ENCODE results near the gene ZNF641. TPM values are rescaled to one million over a fixed set of nuclear protein-coding genes. Genes with fewer than 3 reads are reported as not detected.
A peak's percentile ranks its signal among the peaks of the same experiment; 100 is the strongest.
"Not testable (repeated sequence)": the region's sequence is repeated elsewhere in the genome, so short reads cannot be mapped to it uniquely, and the experiment has no call there.

Gene ZNF641
- total RNA-seq, 2 experiments from 2014 or later = 6.8 to 9.3 TPM

GRCh38 chr12:48356041-48356768 is 5.5 kb upstream of the ZNF641 start:
- DNase-seq = no peak
- no peak overlapping the region for H3K27ac Mint-ChIP-seq
- H3K36me3 Mint-ChIP-seq = no peaks in the 10 kb centered on the region
- no peaks in the 10 kb centered on the region for H3K27me3 Mint-ChIP-seq
- peaks cover 4% of the 10 kb centered on the region for H3K4me1 Mint-ChIP-seq (ENCODE audit: low read depth)
- ChIA-PET POLR2A (no interaction called here), CTCF (no interaction called here)
- no peaks in the 10 kb centered on the region for H3K9me3 Mint-ChIP-seq
- intact Hi-C loops (cut with micrococcal nuclease) = no loop called here
- no peak overlapping the region for H3K4me3 Mint-ChIP-seq

GRCh38 chr12:48352157-48352760 is 1.5 kb upstream of the ZNF641 start:
- Mint-ChIP-seq H3K4me1 (ENCODE audit: low read depth) (peaks cover 19% of the 10 kb centered on the region), H3K9me3 (no peaks in the 10 kb centered on the region), H3K36me3 (peaks cover 4% of the 10 kb centered on the region), H3K27me3 (no peaks in the 10 kb centered on the region), H3K27ac (no peak overlapping the region), H3K4me3 (no peak overlapping the region)
- ChIA-PET POLR2A (no interaction called here), CTCF (no interaction called here)
- DNase-seq = no peak
- intact Hi-C loops (cut with micrococcal nuclease) = no loop called here

GRCh38 chr12:48351022-48351708 is 446 bp upstream of the ZNF641 start:
- intact Hi-C loops (cut with micrococcal nuclease) = loop anchor here (2.0 kb wide), 1 partner anchor 152 kb away; no protein-coding TSS in a partner anchor
- H3K27me3 Mint-ChIP-seq = no peaks in the 10 kb centered on the region
- H3K27ac Mint-ChIP-seq = peak overlapping the region; percentile 52
- DNase-seq = no peak
- ChIA-PET POLR2A (no interaction called here), CTCF (no interaction called here)
- H3K4me3 Mint-ChIP-seq = peak overlapping the region; percentile 75
- H3K36me3 Mint-ChIP-seq = peaks cover 8% of the 10 kb centered on the region
- H3K9me3 Mint-ChIP-seq = no peaks in the 10 kb centered on the region
- peaks cover 23% of the 10 kb centered on the region for H3K4me1 Mint-ChIP-seq (ENCODE audit: low read depth)

GRCh38 chr12:48349471-48349870 is 1.2 kb downstream of the ZNF641 start:
- intact Hi-C loops (cut with micrococcal nuclease) = no loop called here
- POLR2A ChIA-PET = interaction anchor here (0.8 kb wide), 1 partner anchor 151 kb away, joined by 3 read pairs; no protein-coding TSS in a partner anchor
- Mint-ChIP-seq H3K9me3 (no peaks in the 10 kb centered on the region), H3K4me3 (peak overlapping the region; percentile 93), H3K36me3 (peaks cover 17% of the 10 kb centered on the region), H3K27me3 (no peaks in the 10 kb centered on the region), H3K27ac (no peak overlapping the region), H3K4me1 (ENCODE audit: low read depth) (peaks cover 29% of the 10 kb centered on the region)
- CTCF ChIA-PET = no interaction called here
- no peak for DNase-seq

GRCh38 chr12:48342980-48343379 is 7.7 kb downstream of the ZNF641 start:
- no peak for DNase-seq
- H3K27ac Mint-ChIP-seq = no peak overlapping the region
- intact Hi-C loops (cut with micrococcal nuclease) = no loop called here
- CTCF ChIA-PET = interaction anchor here (1.5 kb wide), 1 partner anchor 146 kb away, joined by 4 read pairs; no protein-coding TSS in a partner anchor
- H3K9me3 Mint-ChIP-seq = no peaks in the 10 kb centered on the region
- peaks cover 41% of the 10 kb centered on the region for H3K36me3 Mint-ChIP-seq
- H3K4me1 Mint-ChIP-seq (ENCODE audit: low read depth) = peaks cover 18% of the 10 kb centered on the region
- no peaks in the 10 kb centered on the region for H3K27me3 Mint-ChIP-seq
- POLR2A ChIA-PET = no interaction called here
- no peak overlapping the region for H3K4me3 Mint-ChIP-seq

- Mint-ChIP-seq H3K27ac (no peak overlapping the region), H3K4me1 (ENCODE audit: low read depth) (peaks cover 13% of the 10 kb centered on the region), H3K4me3 (no peak overlapping the region), H3K36me3 (peaks cover 37% of the 10 kb centered on the region), H3K9me3 (no peaks in the 10 kb centered on the region), H3K27me3 (no peaks in the 10 kb centered on the region)
- CTCF ChIA-PET = interaction anchor here (1.2 kb wide), 1 partner anchor 13 kb away, joined by 3 read pairs; no protein-coding TSS in a partner anchor
- intact Hi-C loops (cut with micrococcal nuclease) = no loop called here
- no peak for DNase-seq
- POLR2A ChIA-PET = no interaction called here
These were observed 9.8 kb downstream of the ZNF641 start for GRCh38 chr12:48340943-48341342.

GRCh38 chr12:48339442-48340117 is 11.1 kb downstream of the ZNF641 start:
- Mint-ChIP-seq H3K4me3 (no peak overlapping the region), H3K27ac (no peak overlapping the region), H3K36me3 (peaks cover 29% of the 10 kb centered on the region), H3K27me3 (no peaks in the 10 kb centered on the region), H3K4me1 (ENCODE audit: low read depth) (peaks cover 14% of the 10 kb centered on the region), H3K9me3 (no peaks in the 10 kb centered on the region)
- POLR2A ChIA-PET = no interaction called here
- no peak for DNase-seq
- intact Hi-C loops (cut with micrococcal nuclease) = no loop called here
- CTCF ChIA-PET = no interaction called here

GRCh38 chr12:48336564-48336963 is 14.2 kb downstream of the ZNF641 start:
- POLR2A ChIA-PET = no interaction called here
- DNase-seq = no peak
- Mint-ChIP-seq H3K9me3 (no peaks in the 10 kb centered on the region), H3K27ac (no peak overlapping the region), H3K4me3 (no peak overlapping the region), H3K36me3 (peaks cover 13% of the 10 kb centered on the region), H3K27me3 (no peaks in the 10 kb centered on the region), H3K4me1 (ENCODE audit: low read depth) (peaks cover 10% of the 10 kb centered on the region)
- CTCF ChIA-PET = no interaction called here
- intact Hi-C loops (cut with micrococcal nuclease) = no loop called here

GRCh38 chr12:48336061-48336460 is 14.7 kb downstream of the ZNF641 start:
- H3K4me3 Mint-ChIP-seq = no peak overlapping the region
- POLR2A ChIA-PET = no interaction called here
- H3K27me3 Mint-ChIP-seq = no peaks in the 10 kb centered on the region
- no peaks in the 10 kb centered on the region for H3K9me3 Mint-ChIP-seq
- DNase-seq = no peak
- H3K27ac Mint-ChIP-seq = no peak overlapping the region
- intact Hi-C loops (cut with micrococcal nuclease) = no loop called here
- H3K36me3 Mint-ChIP-seq = peaks cover 12% of the 10 kb centered on the region
- peaks cover 9% of the 10 kb centered on the region for H3K4me1 Mint-ChIP-seq (ENCODE audit: low read depth)
- CTCF ChIA-PET = no interaction called here

GRCh38 chr12:48334808-48335207 is 15.9 kb downstream of the ZNF641 start:
- H3K27ac Mint-ChIP-seq = no peak overlapping the region
- peak; percentile 52 for DNase-seq
- intact Hi-C loops (cut with micrococcal nuclease) = no loop called here
- CTCF ChIA-PET = interaction anchor here (0.6 kb wide), 1 partner anchor 120 kb away, joined by 3 read pairs; no protein-coding TSS in a partner anchor
- H3K27me3 Mint-ChIP-seq = no peaks in the 10 kb centered on the region
- H3K9me3 Mint-ChIP-seq = no peaks in the 10 kb centered on the region
- POLR2A ChIA-PET = no interaction called here
- no peak overlapping the region for H3K4me3 Mint-ChIP-seq
- peaks cover 4% of the 10 kb centered on the region for H3K36me3 Mint-ChIP-seq
- H3K4me1 Mint-ChIP-seq (ENCODE audit: low read depth) = peaks cover 9% of the 10 kb centered on the region

GRCh38 chr12:48333680-48334079 is 17.0 kb downstream of the ZNF641 start:
- CTCF ChIA-PET; H3K27ac Mint-ChIP-seq; H3K4me1 Mint-ChIP-seq (ENCODE audit: low read depth); H3K27me3 Mint-ChIP-seq; H3K36me3 Mint-ChIP-seq; H3K9me3 Mint-ChIP-seq; intact Hi-C loops (cut with micrococcal nuclease); H3K4me3 Mint-ChIP-seq; POLR2A ChIA-PET; DNase-seq: not testable (repeated sequence)

GRCh38 chr12:48331399-48331798 is 19.3 kb downstream of the ZNF641 start:
- Mint-ChIP-seq H3K4me3 (no peak overlapping the region), H3K27ac (no peak overlapping the region), H3K27me3 (no peaks in the 10 kb centered on the region), H3K9me3 (no peaks in the 10 kb centered on the region), H3K4me1 (ENCODE audit: low read depth) (peaks cover 9% of the 10 kb centered on the region), H3K36me3 (no peaks in the 10 kb centered on the region)
- CTCF ChIA-PET = no interaction called here
- no peak for DNase-seq
- intact Hi-C loops (cut with micrococcal nuclease) = no loop called here
- POLR2A ChIA-PET = no interaction called here

All from activated CD4-positive, alpha-beta memory T cell treated with anti-CD3 and anti-CD28 coated beads for 36 hours (primary cell).